ENCODE measurements around the gene SCFD2.

SCFD2 gene

DNA sequence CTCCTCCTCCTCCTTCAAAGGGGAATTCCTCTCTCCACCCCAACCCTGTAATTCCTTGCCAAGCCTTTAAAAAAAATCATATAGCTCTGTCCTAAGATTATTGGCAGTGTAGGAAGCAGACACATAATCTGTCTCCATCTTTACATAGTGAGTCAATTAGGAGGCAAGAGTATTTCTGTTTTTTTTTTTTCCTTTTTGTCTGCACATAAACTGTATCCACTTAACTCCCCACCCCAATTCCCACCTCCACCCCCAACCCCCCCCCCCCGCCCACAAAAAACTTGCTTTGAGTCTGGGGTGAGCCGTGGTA is 321.3 kb downstream of the SCFD2 start:
- no peak overlapping the region for H3K4me3 ChIP-seq (ENCODE audit: control insufficient read depth, low read depth, low read length)
- TF ChIP-seq, protein P1, sequence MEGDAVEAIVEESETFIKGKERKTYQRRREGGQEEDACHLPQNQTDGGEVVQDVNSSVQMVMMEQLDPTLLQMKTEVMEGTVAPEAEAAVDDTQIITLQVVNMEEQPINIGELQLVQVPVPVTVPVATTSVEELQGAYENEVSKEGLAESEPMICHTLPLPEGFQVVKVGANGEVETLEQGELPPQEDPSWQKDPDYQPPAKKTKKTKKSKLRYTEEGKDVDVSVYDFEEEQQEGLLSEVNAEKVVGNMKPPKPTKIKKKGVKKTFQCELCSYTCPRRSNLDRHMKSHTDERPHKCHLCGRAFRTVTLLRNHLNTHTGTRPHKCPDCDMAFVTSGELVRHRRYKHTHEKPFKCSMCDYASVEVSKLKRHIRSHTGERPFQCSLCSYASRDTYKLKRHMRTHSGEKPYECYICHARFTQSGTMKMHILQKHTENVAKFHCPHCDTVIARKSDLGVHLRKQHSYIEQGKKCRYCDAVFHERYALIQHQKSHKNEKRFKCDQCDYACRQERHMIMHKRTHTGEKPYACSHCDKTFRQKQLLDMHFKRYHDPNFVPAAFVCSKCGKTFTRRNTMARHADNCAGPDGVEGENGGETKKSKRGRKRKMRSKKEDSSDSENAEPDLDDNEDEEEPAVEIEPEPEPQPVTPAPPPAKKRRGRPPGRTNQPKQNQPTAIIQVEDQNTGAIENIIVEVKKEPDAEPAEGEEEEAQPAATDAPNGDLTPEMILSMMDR (conservative IDR thresholded peaks at IDR 0.05; ENCODE audit: control insufficient read depth, insufficient read depth, low read depth, low read length) = no peak
- DNase-seq (ENCODE audit: low read depth) = no peak

DNA sequence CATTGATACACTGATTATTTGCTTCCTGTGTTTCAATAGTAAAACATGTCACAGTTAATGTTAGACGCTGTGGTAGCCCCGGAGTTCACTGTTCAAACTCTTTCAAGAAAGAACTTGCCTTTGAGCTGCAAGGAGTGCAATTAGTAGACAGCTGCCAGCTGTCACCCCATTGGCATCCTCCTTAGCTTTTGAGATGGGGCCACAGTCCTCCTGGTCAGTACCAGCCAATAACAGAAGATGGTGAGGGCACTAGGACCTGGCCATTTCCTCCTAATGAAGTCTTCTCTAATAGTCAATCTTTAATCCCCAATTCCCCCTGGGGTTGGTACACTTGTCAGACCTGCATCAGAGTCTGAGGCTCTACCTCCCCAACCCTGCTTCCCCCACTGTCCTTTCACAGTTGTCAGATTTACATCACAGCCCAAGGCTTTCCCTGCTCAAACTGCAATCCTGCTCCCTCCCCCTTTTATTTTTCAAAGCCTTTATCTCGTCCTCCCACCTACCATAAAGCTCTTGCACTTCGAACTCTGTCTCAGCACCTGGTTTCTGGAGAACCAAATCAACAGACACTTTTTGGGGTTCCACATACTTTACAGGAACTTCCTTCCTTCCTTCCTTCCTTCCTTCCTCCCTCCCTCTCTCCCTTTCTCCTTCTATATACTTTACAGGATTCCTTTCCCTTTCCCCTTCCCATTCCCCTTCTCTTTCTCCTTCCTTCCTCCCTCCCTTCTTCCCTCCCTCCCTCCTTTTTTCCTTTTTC is 321.8 kb downstream of the SCFD2 start:
- DNase-seq (ENCODE audit: low read depth) = no peak
- no peak overlapping the region for H3K4me3 ChIP-seq (ENCODE audit: control insufficient read depth, low read depth, low read length)
- TF ChIP-seq, protein P1 (conservative IDR thresholded peaks at IDR 0.05; ENCODE audit: control insufficient read depth, insufficient read depth, low read depth, low read length) = no peak

DNA sequence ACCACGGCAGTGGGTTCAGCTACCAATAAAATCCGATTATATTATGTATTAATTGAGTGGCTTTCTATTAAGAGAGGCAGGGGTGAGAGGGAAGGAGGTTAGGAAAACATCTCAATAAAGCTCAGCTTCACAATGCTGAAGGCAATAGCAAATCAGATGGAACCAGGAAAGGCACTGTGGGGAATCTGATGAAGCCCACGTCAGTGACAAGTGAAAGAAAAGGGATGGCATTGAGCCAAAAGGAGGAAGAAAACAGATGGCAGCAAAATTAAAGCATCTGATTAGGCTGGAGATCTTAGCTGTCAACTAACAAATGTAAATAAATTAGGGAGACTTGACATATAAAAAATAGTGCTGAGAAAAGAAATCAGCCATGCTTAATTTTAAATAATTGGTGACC is 322.8 kb downstream of the SCFD2 start:
- DNase-seq (ENCODE audit: low read depth) = no peak
- TF ChIP-seq, protein P1 (conservative IDR thresholded peaks at IDR 0.05; ENCODE audit: control insufficient read depth, insufficient read depth, low read depth, low read length) = no peak
- H3K4me3 ChIP-seq (ENCODE audit: control insufficient read depth, low read depth, low read length) = no peak overlapping the region

DNA sequence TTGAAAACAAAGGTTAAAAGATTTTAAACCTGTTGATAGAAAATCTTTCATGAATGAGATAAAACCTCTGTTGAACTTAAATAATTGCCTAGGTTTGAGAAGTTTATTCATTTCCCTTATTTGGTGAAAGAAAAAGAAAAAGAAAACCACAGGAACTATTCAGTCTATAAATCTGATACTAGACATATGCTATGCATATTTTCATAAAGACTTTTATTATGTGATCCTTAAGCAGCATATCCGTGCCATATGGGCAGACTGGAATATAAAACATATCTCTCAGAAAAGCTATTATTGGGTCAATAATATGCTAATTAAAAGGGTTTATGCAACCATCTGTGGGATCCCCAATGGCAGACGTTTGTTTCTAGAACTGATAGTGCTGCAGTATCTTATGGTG is 325.0 kb downstream of the SCFD2 start:
- no peak for DNase-seq (ENCODE audit: low read depth)
- TF ChIP-seq, protein P1 (conservative IDR thresholded peaks at IDR 0.05; ENCODE audit: control insufficient read depth, insufficient read depth, low read depth, low read length) = no peak
- no peak overlapping the region for H3K4me3 ChIP-seq (ENCODE audit: control insufficient read depth, low read depth, low read length)

DNA sequence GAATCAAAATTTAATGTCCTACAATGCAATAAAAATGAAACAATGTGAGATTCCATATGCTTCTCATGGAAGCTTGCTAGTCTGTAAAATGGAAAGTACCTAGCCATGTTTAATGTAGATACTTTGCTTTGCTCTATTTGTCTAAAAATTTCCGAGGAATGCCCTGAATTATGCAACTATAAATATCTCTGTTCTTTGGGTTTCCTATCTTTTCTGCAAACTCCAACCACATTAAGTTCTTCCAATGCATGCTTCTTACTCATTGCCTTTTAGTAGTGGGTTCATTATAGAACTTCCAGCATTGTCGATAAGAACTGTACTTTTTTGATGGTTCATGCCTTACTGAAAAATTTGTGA is 325.4 kb downstream of the SCFD2 start:
- H3K4me3 ChIP-seq (ENCODE audit: control insufficient read depth, low read depth, low read length) = no peak overlapping the region
- DNase-seq (ENCODE audit: low read depth) = no peak
- TF ChIP-seq, protein P1 (conservative IDR thresholded peaks at IDR 0.05; ENCODE audit: control insufficient read depth, insufficient read depth, low read depth, low read length) = no peak

DNA sequence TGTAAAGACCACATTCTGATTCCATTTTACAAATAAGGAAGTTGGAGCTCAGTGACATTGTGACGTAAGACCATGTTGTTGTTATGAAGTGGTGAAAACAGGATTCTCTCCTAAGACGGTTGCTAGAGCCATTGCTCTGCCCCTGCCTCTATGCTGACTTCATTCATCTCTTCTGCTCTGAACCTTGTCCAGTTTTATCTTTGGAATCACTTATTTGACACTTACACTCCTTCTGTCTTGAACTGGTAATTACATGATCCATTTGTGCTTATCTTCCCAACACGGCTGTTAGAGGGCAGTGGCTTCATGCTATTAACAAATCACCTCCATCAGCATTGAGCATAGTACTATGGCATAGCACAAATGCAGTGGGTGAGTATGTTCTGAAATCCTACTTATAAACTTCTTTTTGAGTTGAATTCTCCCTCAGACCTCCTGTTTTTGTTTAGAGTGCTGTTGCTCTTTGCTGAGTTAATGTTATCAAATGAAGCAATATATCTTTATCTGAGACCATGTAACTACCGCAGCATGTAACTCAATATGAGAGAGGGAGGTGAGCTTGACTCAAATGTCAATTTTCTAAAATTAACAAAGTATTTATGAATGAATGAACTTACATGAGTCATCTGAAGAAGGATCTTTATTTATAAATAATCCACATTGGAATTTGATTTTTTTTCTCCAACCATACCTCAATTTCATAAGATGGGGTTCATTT is 326.0 kb downstream of the SCFD2 start:
- no peak for DNase-seq (ENCODE audit: low read depth)
- TF ChIP-seq, protein P1 (conservative IDR thresholded peaks at IDR 0.05; ENCODE audit: control insufficient read depth, insufficient read depth, low read depth, low read length) = no peak
- H3K4me3 ChIP-seq (ENCODE audit: control insufficient read depth, low read depth, low read length) = no peak overlapping the region

All from fibroblast of mammary gland (primary cell).